HEK293 (cell line): ENCODE measurements around the gene ZSCAN1.

ENCODE experiments used
- CTCF ChIA-PET: fragments of 350-600 bp; formaldehyde crosslinking; extraction: SDS; loops from one replicate; lab custom pipeline; 2021; ENCODE audit warnings: antibody characterized with exemption; lab: Yijun Ruan, JAX
- POLR2A ChIA-PET: fragments of 300-600 bp; formaldehyde crosslinking; extraction: SDS; loops from one replicate; lab custom pipeline; 2020; ENCODE audit warnings: antibody characterized with exemption, inconsistent platforms; lab: Yijun Ruan, JAX
- H3K27ac ChIP-seq: fragments of 200-500 bp; sonication (Bioruptor generic); 2 replicates; pipeline ENCODE4 v1.5.1; 2014; ENCODE audit warnings: low read depth, low read length, control low read depth, inconsistent platforms; ENCODE audit errors: extremely low read depth
- H3K36me3 ChIP-seq, 2 experiments: fragments of 200-500 bp in 1 of 2; sonication (Bioruptor generic) in 1 of 2; 1 replicate in 1 of 2; 2 replicates in 1 of 2; pipeline ENCODE4 v1.5.1; 2014 to 2017; ENCODE audit warnings: inconsistent platforms in 2 of 2, low read length in 2 of 2; ENCODE audit not compliant: control insufficient read depth in 2 of 2, insufficient read depth in 1 of 2
- H3K4me1 ChIP-seq: fragments of 200-500 bp; sonication (Bioruptor generic); 2 replicates; pipeline ENCODE4 v1.5.1; 2014; ENCODE audit warnings: mild to moderate bottlenecking, low read length, inconsistent platforms; ENCODE audit not compliant: control insufficient read depth, insufficient read depth
- H3K4me3 ChIP-seq: 2 replicates; pipeline ENCODE4 v1.5.1; 2011; ENCODE audit warnings: low read depth, mild to moderate bottlenecking, control low read depth, low read length, moderate library complexity
- H3K9me3 ChIP-seq: fragments of 200-500 bp; sonication (Bioruptor generic); 2 replicates; pipeline ENCODE4 v1.5.1; 2014; ENCODE audit warnings: low read depth, low read length, inconsistent platforms; ENCODE audit not compliant: control insufficient read depth, insufficient read depth
- OVOL3 ChIP-seq: fragments of 450-650 bp; formaldehyde crosslinking; IDR thresholded peaks from 2 replicates; pipeline ENCODE4 v1.5.1; 2016; ENCODE audit warnings: missing biosample characterization, missing genetic modification characterization
- PRDM6 ChIP-seq: fragments of 450-650 bp; formaldehyde crosslinking; IDR thresholded peaks from 2 replicates; pipeline ENCODE4 v1.5.1; 2017; ENCODE audit warnings: missing biosample characterization, missing genetic modification characterization
- ZBTB10 ChIP-seq: fragments of 450-650 bp; formaldehyde crosslinking; IDR thresholded peaks from 2 replicates; pipeline ENCODE4 v1.5.1; 2016; ENCODE audit warnings: missing biosample characterization, missing genetic modification characterization
- ZBTB11 ChIP-seq: fragments of 450-650 bp; formaldehyde crosslinking; conservative IDR thresholded peaks from 2 replicates; pipeline ENCODE4 v1.5.1; 2016; ENCODE audit warnings: low read depth, missing biosample characterization, missing genetic modification characterization
- ZBTB21 ChIP-seq: fragments of 450-650 bp; formaldehyde crosslinking; IDR thresholded peaks from 2 replicates; pipeline ENCODE4 v1.5.1; 2017; ENCODE audit warnings: missing biosample characterization, missing genetic modification characterization
- ZIC2 ChIP-seq: fragments of 450-650 bp; formaldehyde crosslinking; IDR thresholded peaks from 2 replicates; pipeline ENCODE4 v1.5.1; 2016; ENCODE audit warnings: missing biosample characterization, missing genetic modification characterization
- ZNF138 ChIP-seq: fragments of 450-650 bp; formaldehyde crosslinking; IDR thresholded peaks from 2 replicates; pipeline ENCODE4 v1.5.1; 2016; ENCODE audit warnings: missing biosample characterization, missing genetic modification characterization, borderline replicate concordance
- ZNF214 ChIP-seq: fragments of 450-650 bp; formaldehyde crosslinking; IDR thresholded peaks from 2 replicates; pipeline ENCODE4 v1.5.1; 2017; ENCODE audit warnings: missing biosample characterization, mild to moderate bottlenecking, missing genetic modification characterization, borderline replicate concordance
- ZNF23 ChIP-seq: fragments of 450-650 bp; formaldehyde crosslinking; IDR thresholded peaks from 2 replicates; pipeline ENCODE4 v1.5.1; 2016; ENCODE audit warnings: missing biosample characterization, missing genetic modification characterization, borderline replicate concordance
- ZNF292 ChIP-seq: fragments of 450-650 bp; formaldehyde crosslinking; IDR thresholded peaks from 2 replicates; pipeline ENCODE4 v1.5.1; 2016; ENCODE audit warnings: low read depth, missing biosample characterization, missing genetic modification characterization, borderline replicate concordance
- ZNF324 ChIP-seq: fragments of 450-650 bp; formaldehyde crosslinking; IDR thresholded peaks from 2 replicates; pipeline ENCODE4 v1.5.1; 2016; ENCODE audit warnings: missing biosample characterization, missing genetic modification characterization
- ZNF398 ChIP-seq: fragments of 450-650 bp; formaldehyde crosslinking; IDR thresholded peaks from 2 replicates; pipeline ENCODE4 v1.5.1; 2017; ENCODE audit warnings: missing biosample characterization, missing genetic modification characterization
- ZNF561 ChIP-seq: fragments of 450-650 bp; IDR thresholded peaks from 2 replicates; pipeline ENCODE4 v1.5.1; 2018; ENCODE audit warnings: missing biosample characterization, missing genetic modification characterization, borderline replicate concordance
- ZNF596 ChIP-seq: fragments of 450-650 bp; IDR thresholded peaks from 2 replicates; pipeline ENCODE4 v1.5.0; 2018; ENCODE audit warnings: missing biosample characterization, mild to moderate bottlenecking, missing genetic modification characterization, moderate library complexity
- ZNF645 ChIP-seq: fragments of 450-650 bp; formaldehyde crosslinking; IDR thresholded peaks from 2 replicates; pipeline ENCODE4; 2016; ENCODE audit warnings: missing biosample characterization, missing genetic modification characterization
- ZNF677 ChIP-seq: fragments of 450-650 bp; IDR thresholded peaks from 2 replicates; pipeline ENCODE4 v1.5.0; 2018; ENCODE audit warnings: missing biosample characterization, mild to moderate bottlenecking, missing genetic modification characterization, moderate library complexity
- ZNF707 ChIP-seq: fragments of 450-650 bp; formaldehyde crosslinking; IDR thresholded peaks from 2 replicates; pipeline ENCODE4 v1.5.1; 2016; ENCODE audit warnings: missing biosample characterization, missing genetic modification characterization
- ZNF76 ChIP-seq: fragments of 450-650 bp; formaldehyde crosslinking; IDR thresholded peaks from 2 replicates; pipeline ENCODE4; 2016; ENCODE audit warnings: low read depth, missing biosample characterization, missing genetic modification characterization, borderline replicate concordance
- ZNF843 ChIP-seq: fragments of 450-650 bp; formaldehyde crosslinking; IDR thresholded peaks from 2 replicates; pipeline ENCODE4 v1.5.1; 2016; ENCODE audit warnings: missing biosample characterization, missing genetic modification characterization
- ZSCAN23 ChIP-seq: fragments of 450-650 bp; formaldehyde crosslinking; IDR thresholded peaks from 2 replicates; pipeline ENCODE4 v1.5.1; 2016; ENCODE audit warnings: missing biosample characterization, missing genetic modification characterization

ZSCAN1 gene

GRCh38 chr19:58097781-58098681 is 64.2 kb downstream of the ZSCAN1 start, which contains the start of gene ZSCAN18:
Gene ZSCAN18, minus strand, starts transcription at chr19:58098231. Its CDS starts 7,964 bp downstream, at chr19:58090267.
- H3K27ac ChIP-seq: peak within 1 kb of the TSS; percentile 44; the same call in 1 of the 2 replicates
- peak within 1 kb of the TSS; percentile 98 for H3K4me3 ChIP-seq
- CTCF ChIA-PET: no interaction called here
- H3K4me1 ChIP-seq: no peaks in the 10 kb centered on the region
- peaks cover 6% of the 10 kb centered on the region for H3K9me3 ChIP-seq
- peaks cover 0 to 22% of the 10 kb centered on the region in 2 experiments; a peak in 2 of 3 replicates for H3K36me3 ChIP-seq
- POLR2A ChIA-PET: interaction anchor here (1.1 kb wide), 1 partner anchor 85 kb away, joined by 3 read pairs; the partner anchor contains the start of gene ZNF274
- no peak for TF ChIP-seq ZBTB11 (tag by site-specific recombination)
- TF ChIP-seq ZNF292: no peak
- TF ChIP-seq ZSCAN23 (tag by site-specific recombination): no peak
- peak; percentile 72 for TF ChIP-seq ZNF324 (tag by site-specific recombination)
- no peak for TF ChIP-seq ZNF214 (tag by site-specific recombination)
- TF ChIP-seq OVOL3: peak; percentile 67; the same call in 1 of the 2 replicates
- TF ChIP-seq ZNF138 (tag by site-specific recombination): no peak
- TF ChIP-seq ZBTB21: no peak
- TF ChIP-seq ZNF645 (tag by site-specific recombination): no peak
- no peak for TF ChIP-seq ZNF23 (tag by site-specific recombination)
- no peak for TF ChIP-seq ZNF596
- peak; percentile 94 for TF ChIP-seq ZNF76 (tag by site-specific recombination)
- no peak for TF ChIP-seq ZNF707 (tag by site-specific recombination)
- TF ChIP-seq ZNF843 (tag by site-specific recombination): peak; percentile 32
- peak; percentile 89 for TF ChIP-seq ZBTB10
- peak; percentile 74; the same call in 1 of the 2 replicates for TF ChIP-seq ZNF561 (tag by site-specific recombination)
- TF ChIP-seq ZIC2 (tag by site-specific recombination): peak; percentile 92
- TF ChIP-seq PRDM6 (tag by site-specific recombination): no peak
- no peak for TF ChIP-seq ZNF677 (tag by site-specific recombination)
- TF ChIP-seq ZNF398: peak; percentile 43; the same call in 1 of the 2 replicates
